Prostate gland (tissue), 2 donors: ENCODE measurements around the gene KLK10.

ENCODE experiments used
- POLR2AphosphoS5 ChIP-seq: sonication (generic); formaldehyde crosslinking; IDR thresholded peaks from one replicate; pipeline ENCODE4 v1.6.1; 2017; ENCODE audit warnings: antibody characterized with exemption
- TF ChIP-seq, protein P1 (sequence below), 4 experiments: fragments of 200-600 bp in 2 of 4; fragments of 450-650 bp in 2 of 4; sonication (generic) in 2 of 4; IDR thresholded peaks; 1 replicate in 3 of 4; 2 replicates in 1 of 4; pipeline ENCODE4 v1.5.1; 2016 to 2019; ENCODE audit warnings: antibody characterized with exemption in 4 of 4, mild to moderate bottlenecking in 2 of 4, moderate library complexity in 2 of 4

GRCh38 chr19:51016798-51017683, 2.5 kb downstream of the KLK10 start:
- TF ChIP-seq, protein P1, sequence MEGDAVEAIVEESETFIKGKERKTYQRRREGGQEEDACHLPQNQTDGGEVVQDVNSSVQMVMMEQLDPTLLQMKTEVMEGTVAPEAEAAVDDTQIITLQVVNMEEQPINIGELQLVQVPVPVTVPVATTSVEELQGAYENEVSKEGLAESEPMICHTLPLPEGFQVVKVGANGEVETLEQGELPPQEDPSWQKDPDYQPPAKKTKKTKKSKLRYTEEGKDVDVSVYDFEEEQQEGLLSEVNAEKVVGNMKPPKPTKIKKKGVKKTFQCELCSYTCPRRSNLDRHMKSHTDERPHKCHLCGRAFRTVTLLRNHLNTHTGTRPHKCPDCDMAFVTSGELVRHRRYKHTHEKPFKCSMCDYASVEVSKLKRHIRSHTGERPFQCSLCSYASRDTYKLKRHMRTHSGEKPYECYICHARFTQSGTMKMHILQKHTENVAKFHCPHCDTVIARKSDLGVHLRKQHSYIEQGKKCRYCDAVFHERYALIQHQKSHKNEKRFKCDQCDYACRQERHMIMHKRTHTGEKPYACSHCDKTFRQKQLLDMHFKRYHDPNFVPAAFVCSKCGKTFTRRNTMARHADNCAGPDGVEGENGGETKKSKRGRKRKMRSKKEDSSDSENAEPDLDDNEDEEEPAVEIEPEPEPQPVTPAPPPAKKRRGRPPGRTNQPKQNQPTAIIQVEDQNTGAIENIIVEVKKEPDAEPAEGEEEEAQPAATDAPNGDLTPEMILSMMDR (IDR thresholded peaks at IDR 0.05), result peak; percentile 65 to 94 (median 84)
- TF ChIP-seq POLR2AphosphoS5, result peak; percentile 27
